GM19455 (cell line): ENCODE measurements around the gene VIPR2.
"Not testable (repeated sequence)": the region's sequence is repeated elsewhere in the genome, so short reads cannot be mapped to it uniquely, and the experiment has no call there.

Source experiments
- ATAC-seq: cut with Tn5 transposase; IDR thresholded peaks from one replicate; pipeline ENCODE4 v1.9.1; 2021; ENCODE audit not compliant: unreplicated experiment

VIPR2 gene

DNA sequence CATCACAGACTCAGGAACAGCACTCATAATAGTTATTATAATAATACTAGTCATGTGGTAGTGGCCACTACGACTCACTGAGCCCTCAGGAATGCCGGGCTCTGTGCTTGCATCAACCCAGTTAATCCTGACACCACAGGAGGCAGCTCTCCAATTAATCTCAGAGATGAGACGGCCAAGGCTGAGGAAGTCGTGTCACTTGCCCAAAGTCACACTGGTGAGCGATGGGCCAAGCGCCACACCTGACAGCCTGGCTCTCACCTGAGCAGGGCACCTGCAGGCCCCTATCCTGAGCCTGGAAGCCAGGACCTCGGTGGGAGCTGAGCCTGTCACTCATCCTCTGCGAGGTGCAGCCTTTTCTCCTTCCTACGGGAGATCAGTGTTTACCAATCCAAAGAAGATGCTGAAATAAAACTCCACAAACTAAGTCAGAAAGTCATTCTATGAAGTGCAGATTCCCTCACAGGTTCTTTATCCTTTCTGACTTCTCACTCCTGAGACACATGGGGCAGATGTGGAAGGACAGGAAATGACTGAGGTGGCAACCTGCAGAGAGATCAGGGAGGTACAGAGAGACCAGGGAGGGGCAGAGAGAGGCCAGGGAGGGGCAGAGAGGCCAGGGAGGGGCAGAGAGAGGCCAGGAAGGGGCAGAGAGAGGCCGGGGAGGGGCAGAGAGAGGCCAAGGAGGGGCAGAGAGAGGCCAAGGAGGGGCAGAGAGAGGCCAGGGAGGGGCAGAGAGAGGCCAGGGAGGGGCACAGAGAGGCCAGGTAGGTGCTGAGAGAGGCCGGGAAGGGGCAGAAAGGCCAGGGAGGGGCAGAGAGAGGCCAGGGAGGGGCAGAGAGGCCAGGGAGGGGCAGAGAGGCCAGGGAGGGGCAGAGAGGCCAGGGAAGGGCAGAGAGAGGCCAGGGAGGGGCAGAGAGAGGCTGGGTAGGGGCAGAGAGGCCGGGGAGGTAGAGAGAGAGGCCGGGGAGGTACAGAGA lies 38.5 kb downstream of the VIPR2 start:
- ATAC-seq = no peak

DNA sequence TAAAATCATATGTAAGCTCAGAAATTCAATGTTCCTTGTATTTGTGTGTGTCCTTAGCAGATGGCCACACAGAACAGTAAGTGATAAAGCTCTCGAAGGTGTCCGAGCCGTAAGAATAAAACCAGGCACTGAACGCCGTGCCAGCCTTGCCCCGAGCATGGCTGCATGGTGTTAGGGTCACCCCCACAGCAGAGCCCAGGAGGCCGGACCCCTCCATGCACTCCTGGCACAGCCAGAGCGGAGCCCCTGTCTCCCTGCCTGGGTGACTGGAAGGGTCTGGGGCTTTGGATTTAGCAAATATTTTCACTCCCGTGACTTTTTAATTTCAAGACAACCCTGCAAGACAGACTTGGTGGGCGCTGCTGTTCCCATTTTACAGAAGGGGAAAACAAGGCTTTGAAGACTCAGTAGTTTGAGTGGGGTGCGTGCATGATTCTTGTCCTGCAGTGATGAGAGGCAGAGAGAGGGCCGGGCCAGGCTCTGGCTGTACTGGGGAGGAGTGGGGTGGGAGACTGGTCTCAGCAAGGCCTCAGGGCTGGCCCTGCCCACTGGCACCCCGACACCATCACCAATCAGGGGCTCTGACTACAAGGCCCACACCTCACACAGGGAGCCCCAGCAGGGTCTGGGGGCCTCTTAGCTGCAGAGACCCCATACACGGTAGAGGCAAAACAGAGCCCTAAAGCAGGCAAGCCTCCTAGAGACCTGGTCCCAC lies 39.4 kb downstream of the VIPR2 start:
- no peak for ATAC-seq

DNA sequence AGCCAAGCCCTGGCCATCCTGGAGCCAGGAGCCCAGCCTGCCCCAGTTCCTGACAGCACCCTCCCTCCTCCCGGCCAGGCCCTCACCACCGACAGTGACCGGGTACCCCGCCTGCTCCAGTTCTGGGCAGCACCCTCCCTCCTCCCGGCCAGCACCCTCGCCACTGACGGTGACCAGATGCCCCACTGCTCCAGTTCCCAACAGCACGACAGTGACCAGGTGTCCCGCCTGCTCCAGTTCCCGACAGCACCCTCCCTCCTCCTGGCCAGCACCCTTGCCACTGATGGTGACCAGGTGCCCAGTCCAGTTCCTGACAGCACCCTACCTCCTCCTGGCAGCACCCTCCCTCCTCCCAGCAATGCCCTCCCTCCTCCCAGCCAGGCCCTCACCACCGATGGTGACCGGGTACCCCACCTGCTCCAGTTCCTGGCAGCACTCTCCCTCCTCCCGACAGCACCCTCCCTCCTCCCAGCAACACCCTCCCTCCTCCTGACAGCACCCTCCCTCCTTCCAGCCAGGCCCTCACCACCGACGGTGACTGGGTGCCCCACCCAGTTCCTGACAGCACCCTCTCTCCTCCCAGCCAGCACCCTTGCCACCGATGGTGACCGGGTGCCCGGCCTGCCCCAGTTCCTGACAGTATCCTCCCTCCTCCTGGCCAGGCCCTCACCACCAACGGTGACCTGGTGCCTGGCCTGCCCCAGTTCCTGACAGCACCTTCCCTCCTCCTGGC lies 40.3 kb downstream of the VIPR2 start:
- no peak for ATAC-seq

DNA sequence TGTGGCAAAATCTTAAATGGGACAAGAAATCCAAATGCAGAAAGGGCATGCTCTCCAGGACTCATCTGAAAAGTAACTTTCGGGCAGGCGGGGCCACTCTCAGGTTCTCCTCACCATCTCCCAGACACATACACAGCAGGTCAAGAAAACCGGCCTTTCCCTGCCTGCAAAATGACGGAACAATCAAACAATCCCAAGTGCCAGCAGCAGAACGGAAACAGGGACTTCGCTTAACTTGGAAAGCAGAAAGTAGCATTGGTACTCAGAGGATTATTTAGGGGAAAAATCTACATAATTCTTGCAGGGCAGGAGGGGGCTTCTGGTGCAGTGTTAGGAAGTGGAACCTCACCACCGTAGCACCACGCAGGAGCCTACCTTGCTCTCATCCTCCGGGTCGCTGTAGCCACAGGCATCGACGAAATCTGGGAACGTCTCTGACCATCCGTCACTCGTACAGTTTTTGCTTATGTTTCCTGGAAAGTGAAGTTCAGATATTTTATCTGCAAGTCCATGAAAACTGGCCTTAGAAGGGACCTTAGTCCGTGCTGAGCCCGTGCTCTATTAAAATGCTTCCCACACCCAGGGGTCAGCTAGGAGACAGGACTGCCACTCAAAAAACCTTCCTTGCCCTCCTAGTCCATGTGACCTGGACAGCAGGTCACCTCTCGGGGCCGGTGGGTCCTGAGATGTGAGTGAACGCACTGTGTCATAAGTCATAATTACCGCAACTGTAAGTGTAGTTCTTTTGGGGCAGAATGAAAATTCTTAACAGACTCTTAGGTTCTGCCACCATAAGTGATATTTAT lies 41.1 kb downstream of the VIPR2 start:
- ATAC-seq = no peak

DNA sequence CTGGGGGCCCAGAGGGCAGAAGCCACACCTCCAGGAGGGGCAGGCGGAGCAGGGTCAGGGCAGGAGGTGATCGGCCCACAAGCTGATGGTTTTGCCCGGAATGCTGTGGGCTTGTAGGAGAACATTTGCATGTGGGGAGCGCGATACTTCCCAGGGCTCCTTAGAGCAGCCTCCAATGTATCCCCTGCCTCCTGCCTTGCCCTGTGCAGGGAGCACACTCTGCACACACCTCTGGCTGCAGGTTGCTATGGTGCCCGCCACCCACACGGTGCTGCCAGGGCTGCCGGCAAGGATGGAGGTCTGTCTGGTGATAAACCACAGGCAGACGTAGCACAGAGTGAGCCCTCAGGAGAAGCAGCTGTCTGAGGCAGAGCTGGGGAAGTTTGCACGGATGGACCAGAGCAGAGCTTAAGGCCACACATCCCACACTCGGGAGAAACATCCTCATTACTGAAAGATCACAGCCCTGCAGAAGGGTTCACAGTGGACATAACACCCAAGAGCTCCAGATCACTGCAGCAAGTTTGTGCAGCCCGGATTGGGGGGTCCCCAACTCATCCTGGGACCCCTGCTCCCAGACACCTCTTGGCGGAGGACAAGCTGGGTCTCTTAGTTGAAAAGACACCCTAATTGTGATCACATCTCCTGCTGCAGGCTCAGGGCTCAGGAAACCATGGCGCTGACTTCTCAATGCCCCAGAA lies 41.8 kb downstream of the VIPR2 start:
- ATAC-seq = no peak

DNA sequence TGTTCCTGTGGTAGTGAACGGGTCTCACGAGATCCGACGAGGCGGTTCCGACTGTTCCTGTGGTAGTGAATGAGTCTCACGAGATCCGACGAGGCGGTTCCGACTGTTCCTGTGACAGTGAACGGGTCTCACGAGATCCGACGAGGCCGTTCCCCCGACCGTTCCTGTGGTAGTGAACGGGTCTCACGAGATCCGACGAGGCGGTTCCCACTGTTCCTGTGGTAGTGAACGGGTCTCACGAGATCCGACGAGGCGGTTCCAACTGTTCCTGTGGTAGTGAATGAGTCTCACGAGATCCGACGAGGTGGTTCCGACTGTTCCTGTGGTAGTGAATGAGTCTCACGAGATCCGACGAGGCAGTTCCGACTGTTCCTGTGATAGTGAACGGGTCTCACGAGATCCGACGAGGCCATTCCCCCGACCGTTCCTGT lies 43.0 kb downstream of the VIPR2 start:
- ATAC-seq = not testable (repeated sequence)

DNA sequence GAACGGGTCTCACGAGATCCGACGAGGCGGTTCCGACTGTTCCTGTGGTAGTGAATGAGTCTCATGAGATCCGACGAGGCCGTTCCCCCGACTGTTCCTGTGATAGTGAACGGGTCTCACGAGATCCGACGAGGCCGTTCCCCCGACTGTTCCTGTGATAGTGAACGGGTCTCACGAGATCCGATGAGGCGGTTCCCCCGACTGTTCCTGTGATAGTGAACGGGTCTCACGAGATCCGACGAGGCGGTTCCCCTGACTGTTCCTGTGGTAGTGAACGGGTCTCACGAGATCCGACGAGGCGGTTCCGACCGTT lies 43.6 kb downstream of the VIPR2 start:
- not testable (repeated sequence) for ATAC-seq

DNA sequence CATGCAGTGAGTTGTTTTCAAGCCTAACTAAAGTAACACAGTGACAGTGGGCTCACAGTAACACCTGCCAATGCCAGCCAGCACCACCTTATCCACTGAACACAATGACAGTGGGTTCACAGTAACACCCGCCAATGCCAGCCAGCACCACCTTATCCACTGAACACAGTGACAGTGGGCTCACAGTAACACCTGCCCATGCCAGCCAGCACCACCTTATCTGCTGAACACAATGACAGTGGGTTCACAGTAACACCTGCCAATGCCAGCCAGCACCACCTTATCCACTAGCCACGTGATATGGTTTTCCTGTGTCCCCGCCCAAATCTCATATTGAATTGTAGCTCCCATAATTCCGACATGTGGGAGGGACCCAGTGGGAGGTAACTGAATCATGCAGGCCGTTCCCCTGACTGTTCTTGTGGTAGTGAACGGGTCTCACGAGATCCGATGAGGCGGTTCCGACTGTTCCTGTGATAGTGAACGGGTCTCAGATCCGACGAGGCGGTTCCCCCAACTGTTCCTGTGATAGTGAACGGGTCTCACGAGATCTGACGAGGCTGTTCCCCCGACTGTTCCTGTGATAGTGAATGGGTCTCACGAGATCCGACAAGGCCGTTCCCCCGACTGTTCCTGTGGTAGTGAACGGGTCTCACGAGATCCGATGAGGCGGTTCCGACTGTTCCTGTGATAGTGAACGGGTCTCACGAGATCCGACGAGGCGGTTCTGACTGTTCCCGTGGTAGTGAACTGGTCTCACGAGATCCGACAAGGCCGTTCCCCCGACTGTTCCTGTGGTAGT lies 44.2 kb downstream of the VIPR2 start:
- ATAC-seq = not testable (repeated sequence)

DNA sequence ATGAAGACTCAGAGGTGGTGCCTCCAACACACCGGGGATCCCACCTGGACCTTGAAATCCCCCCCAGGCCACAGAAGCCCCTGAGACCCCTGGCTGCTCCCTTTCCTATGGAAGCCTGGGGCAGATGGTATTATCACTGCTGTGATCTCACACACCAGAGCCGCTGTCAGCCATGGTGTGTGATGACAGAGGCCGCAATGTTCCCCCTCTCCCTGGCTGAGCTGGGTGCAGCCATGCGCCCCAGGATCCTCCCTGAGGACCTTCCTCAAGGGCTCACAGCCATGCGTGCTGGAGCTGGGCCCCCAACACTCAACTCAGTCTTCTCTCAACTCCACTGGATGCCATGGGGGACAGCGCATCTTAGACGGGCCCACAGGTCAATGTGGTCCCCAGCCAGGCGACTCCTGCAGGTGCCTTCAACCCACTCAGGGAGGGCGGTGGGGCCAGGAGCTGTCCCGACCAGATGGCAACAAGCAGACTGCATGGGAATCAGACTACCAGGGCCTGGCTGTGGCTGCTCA lies 44.9 kb downstream of the VIPR2 start:
- ATAC-seq = no peak

DNA sequence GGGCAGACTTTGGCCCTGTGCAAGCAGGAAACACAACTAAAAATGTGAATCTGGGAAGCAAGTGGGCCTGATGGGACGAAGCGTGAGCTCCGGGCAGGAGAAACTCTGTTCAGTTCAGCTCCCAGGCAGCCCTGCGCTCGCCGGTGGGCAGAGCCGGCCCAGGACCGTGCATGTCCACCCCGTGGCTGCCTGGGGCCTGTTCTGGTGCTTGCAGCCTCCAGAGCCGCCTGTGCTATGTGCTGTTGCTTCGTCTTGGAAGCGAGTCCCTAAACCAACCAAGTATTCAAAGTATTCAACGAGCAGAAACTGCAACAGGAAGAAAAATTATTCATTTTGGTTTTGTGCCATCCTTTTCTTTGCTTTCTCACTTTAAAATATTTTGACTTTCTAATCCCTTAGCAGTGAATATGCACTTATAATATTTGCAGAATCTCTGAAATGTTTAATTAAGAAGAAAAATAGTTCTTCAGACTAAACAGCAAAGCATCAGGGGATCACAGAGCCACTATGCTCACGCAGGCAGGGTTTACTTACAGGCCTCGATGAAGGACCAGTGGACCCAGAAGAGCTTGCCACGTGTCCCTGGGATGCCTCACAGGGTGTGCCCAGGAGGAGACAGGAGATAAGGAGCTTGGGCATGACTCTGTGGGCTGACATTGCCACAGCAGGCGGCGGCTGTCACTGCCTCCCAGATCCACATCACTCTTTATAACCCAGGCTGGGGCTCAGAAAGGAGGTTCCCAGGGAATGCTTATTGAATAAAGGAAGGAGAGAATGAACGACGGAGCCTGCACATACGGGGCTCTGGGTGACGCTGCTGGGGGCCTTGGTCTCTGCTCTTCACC lies 45.6 kb downstream of the VIPR2 start:
- no peak for ATAC-seq

DNA sequence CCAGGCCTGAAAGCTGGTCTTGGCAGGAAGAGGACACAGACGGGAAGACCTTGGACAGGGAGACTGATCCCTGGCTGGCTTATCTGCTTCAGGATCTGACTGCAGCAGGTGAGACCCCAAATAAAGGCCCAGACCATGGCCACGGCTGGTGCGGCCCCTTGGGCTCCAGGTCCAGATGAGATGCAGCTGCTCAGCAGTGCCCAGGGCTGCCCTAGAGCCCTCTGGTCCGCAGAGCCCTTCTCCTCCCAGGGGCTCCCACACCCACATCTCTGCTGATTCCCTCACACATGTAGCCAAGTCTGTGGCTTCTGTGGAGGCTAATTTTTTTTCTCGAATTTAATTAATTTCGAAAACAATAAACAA lies 46.3 kb downstream of the VIPR2 start:
- no peak for ATAC-seq

DNA sequence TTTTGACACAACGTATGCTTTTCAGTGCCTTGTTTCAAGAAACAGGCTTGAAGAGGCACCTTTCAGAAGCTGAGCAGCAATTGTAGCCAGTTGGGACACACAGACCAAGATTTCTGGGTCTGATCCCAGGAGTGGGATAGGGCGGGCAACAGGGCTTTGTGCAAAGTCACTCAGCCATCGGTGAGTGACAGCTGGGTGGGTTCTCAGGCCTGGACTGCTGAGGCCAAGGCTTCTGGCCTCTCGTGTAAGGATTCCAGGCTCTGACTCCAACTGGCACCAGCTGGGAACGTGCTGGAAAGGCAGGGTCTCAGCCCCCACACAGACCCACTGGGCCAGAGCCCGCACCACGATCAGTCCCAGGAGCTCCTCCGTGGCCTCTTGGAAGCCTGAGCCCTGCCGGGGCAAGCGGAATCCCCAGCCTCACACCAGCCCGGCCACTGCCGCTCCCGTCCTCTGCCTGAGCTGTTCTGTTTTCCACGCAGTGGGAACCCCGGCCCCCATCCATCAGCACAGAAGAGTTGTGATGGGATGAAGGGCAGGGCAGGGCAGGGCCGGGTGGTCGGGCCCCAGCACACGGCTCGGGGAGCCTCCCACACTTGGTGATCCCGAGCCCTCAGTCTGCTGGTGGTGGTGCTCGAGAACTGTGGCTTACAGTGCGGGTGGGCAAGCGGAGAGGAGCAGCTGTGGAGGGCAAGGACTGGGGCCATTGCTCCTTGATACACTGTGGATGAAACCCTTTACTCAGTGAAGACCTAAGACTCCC lies 46.8 kb downstream of the VIPR2 start:
- no peak for ATAC-seq

DNA sequence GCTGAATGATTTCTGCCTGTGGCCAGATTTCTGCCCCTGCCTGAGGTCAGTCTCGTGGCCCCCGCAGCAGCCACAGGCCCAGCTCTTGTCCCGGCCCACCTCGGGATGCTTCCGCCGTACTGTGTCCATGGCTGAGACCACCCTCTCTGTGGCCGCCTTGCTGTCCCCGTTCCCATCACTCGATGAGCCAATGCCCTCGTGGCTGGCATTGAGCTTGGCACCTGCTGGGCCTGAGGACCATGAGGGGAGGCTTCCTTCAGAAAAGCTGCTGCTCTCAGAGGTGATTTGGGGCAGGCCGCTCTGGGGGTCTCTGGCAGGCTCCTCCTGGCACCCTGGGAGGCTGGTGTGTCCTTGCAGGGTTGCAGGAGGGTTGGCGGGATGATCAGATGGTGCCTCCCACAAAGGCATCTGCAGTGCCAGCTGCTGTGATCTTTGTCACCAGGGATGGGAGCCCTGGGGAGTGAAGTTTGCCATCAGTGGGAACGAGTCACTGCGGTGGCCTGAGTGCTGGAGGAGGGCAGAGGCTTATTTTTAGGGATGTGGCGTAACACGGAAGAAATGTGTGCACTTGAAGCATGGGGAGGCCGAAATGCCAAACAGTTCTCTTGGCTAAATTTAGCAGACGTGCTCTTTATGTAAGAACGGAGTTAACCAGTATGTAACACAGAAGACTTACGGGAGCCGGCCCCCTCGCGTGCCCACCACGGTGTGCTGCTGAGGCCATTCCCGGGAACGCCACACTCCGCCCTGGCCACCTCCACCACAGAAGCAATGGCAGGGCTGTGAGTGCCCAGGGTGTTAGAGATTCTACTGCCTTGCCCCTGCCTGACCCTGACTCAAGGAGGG lies 47.7 kb downstream of the VIPR2 start:
- ATAC-seq = no peak

DNA sequence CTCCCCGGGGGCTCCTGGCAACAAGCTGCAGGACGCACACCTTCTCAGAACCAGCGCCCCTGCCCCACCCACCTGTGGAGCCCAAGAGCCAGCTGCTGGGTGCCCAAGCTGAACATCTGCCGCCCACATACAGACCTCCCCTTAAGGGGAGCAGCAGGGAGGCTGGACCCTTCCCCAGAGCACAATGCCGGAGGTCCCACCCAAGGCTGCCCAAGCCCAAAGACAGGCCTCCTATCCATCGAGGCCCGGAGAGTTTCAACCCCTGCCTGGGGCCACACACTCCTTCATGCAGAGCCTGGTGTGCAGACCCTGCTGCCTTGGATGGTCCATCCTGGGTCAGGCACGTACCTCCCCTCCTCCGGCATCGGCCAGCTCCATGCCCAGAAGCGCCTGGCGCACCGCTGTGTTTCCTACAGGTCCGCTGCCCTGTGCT lies 48.7 kb downstream of the VIPR2 start:
- no peak for ATAC-seq

DNA sequence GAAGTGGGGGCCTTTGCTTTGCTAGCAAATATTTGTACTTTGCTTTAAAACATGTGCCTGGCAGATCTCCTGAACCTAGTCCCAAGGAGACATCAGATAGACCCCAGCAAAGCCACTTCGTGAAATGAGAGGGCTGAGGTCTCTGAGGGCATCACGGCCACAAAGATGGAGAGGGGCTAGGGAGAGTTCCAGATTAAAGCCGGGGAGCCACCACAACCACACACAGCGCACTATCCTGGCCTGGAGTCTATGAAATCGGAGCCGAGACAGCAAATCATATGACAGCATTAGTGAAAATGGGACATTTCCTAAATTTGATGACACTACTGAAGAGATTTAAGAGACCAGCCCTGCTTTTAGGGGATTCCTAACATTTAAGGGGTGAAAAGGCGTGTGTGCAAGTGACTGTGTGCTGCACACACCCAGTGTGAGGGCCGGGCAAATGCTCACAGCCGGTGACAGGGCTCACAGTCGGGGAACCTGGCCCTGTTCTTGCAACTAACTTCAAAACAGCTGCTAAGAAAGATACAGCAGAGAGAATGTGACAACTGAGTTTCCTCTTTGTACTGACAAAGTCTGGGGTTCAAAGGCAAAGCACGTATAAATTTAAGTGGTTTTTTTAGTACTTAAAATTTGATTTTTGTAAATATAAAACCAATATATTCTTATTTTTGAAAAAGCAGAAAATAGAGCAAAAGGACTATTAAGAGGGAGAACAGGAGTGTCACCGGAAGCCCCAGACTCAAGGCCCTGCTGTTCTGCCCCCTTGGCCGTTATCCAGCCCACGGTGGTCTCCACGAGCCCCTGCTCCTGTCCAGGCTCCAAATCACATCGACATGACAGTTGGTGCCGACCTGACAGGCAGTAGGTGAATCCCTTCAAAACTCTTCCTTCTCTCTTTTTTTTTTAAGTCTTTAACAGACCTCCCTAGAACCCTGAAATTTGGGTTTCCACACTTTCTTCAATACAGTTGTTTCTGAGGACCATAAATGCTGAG lies 49.5 kb downstream of the VIPR2 start:
- no peak for ATAC-seq
